Mesendoderm (in vitro differentiated cells): ENCODE data around the gene ZNF236.

Experiments used
- DNase-seq: peaks from one replicate; pipeline ENCODE4 v3.0.0; 2013
- H2AK5ac ChIP-seq: 2 replicates; pipeline ENCODE4 v1.6.1; 2013; ENCODE audit warnings: low read length, inconsistent platforms
- H2BK120ac ChIP-seq: 2 replicates; pipeline ENCODE4 v1.6.1; 2013; ENCODE audit warnings: low read depth, mild to moderate bottlenecking, low read length, moderate library complexity, mixed read lengths
- H2BK15ac ChIP-seq: replicated peaks from 2 replicates; pipeline ENCODE4 v1.6.1; 2013; ENCODE audit warnings: low read depth, mild to moderate bottlenecking, moderate library complexity
- H2BK5ac ChIP-seq: 2 replicates; pipeline ENCODE4 v1.6.1; 2013; ENCODE audit warnings: low read length, inconsistent platforms
- H3K18ac ChIP-seq: 2 replicates; pipeline ENCODE4 v1.6.1; 2013; ENCODE audit warnings: mild to moderate bottlenecking, low read length, mixed read lengths
- H3K23ac ChIP-seq: one replicate; pipeline ENCODE4 v1.6.1; 2013; ENCODE audit warnings: low read length
- H3K27ac ChIP-seq: 2 replicates; pipeline ENCODE4 v1.5.1; 2013; ENCODE audit warnings: low read depth, mild to moderate bottlenecking, inconsistent platforms, low read length, moderate library complexity
- H3K27me3 ChIP-seq: 2 replicates; pipeline ENCODE4 v1.6.1; 2013; ENCODE audit warnings: low read length, control low read depth, mild to moderate bottlenecking, inconsistent platforms; ENCODE audit not compliant: insufficient read depth, poor library complexity
- H3K36me3 ChIP-seq: 2 replicates; pipeline ENCODE4 v1.6.1; 2013; ENCODE audit warnings: low read length, inconsistent platforms; ENCODE audit not compliant: control insufficient read depth, insufficient read depth
- H3K4ac ChIP-seq: one replicate; pipeline ENCODE4 v1.6.1; 2013; ENCODE audit warnings: low read depth, mild to moderate bottlenecking, low read length, moderate library complexity
- H3K4me1 ChIP-seq: 2 replicates; pipeline ENCODE4 v1.6.1; 2013; ENCODE audit warnings: low read depth, low read length, inconsistent platforms; ENCODE audit not compliant: control insufficient read depth
- H3K4me2 ChIP-seq: 2 replicates; pipeline ENCODE4 v1.6.1; 2013; ENCODE audit warnings: low read length
- H3K4me3 ChIP-seq: 2 replicates; pipeline ENCODE4 v1.5.1; 2013; ENCODE audit warnings: mild to moderate bottlenecking, low read length
- H3K56ac ChIP-seq: one replicate; pipeline ENCODE4 v1.6.1; 2013; ENCODE audit warnings: low read length
- H3K79me1 ChIP-seq: 2 replicates; pipeline ENCODE4 v1.6.1; 2013; ENCODE audit warnings: low read length, inconsistent platforms
- H3K79me2 ChIP-seq: 2 replicates; pipeline ENCODE4 v1.6.1; 2013; ENCODE audit warnings: mild to moderate bottlenecking, low read length; ENCODE audit not compliant: control insufficient read depth, insufficient read depth
- H3K9ac ChIP-seq: 2 replicates; pipeline ENCODE4 v1.6.1; 2013; ENCODE audit warnings: low read length, inconsistent platforms
- H4K5ac ChIP-seq: one replicate; pipeline ENCODE4 v1.6.1; 2013; ENCODE audit warnings: low read length
- H4K8ac ChIP-seq: one replicate; pipeline ENCODE4 v1.6.1; 2013; ENCODE audit warnings: low read depth, mild to moderate bottlenecking, control low read depth, low read length, moderate library complexity
- WGBS: extraction: QIAGEN DNeasy Blood & Tissue Kit; methylation state at CpG from one replicate; pipeline ENCODE4 v1.1.7; 2013; ENCODE audit warnings: low lambda C conversion rate, missing lambda C conversion rate; ENCODE audit not compliant: insufficient coverage; ENCODE audit errors: extremely low coverage; 5-methylcytosine and 5-hydroxymethylcytosine counted together

The ZNF236 gene

GRCh38 chr18:76977684-76978232 is 155.4 kb downstream of the ZNF236 start:
- H3K56ac ChIP-seq: no peak overlapping the region
- no peak for DNase-seq

GRCh38 chr18:76978616-76979015 is 156.3 kb downstream of the ZNF236 start:
- Histone ChIP-seq H3K18ac (no peak overlapping the region), H3K27me3 (no peaks in the 10 kb centered on the region), H2AK5ac (no peak overlapping the region), H3K4me3 (no peak overlapping the region), H3K4me2 (no peak overlapping the region), H4K8ac (no peak overlapping the region), H3K4ac (no peak overlapping the region), H2BK5ac (no peak overlapping the region), H3K23ac (no peak overlapping the region), H3K36me3 (no peaks in the 10 kb centered on the region), H3K56ac (no peak overlapping the region), H3K4me1 (no peaks in the 10 kb centered on the region), H3K9ac (no peak overlapping the region), H3K27ac (no peak overlapping the region), H4K5ac (no peak overlapping the region), H3K79me2 (no peaks in the 10 kb centered on the region), H2BK120ac (no peak overlapping the region), H2BK15ac (no peak overlapping the region), H3K79me1 (no peaks in the 10 kb centered on the region)
- no CpG with 5 or more reads among the region's 14 CpGs for WGBS
- no peak for DNase-seq

More at GRCh38 chr18:76977684-76978232, 155.4 kb downstream of the ZNF236 start:
- H3K4ac ChIP-seq: no peak overlapping the region
- no peak overlapping the region for H2BK5ac ChIP-seq
- H3K4me3 ChIP-seq: no peak overlapping the region
- H3K27me3 ChIP-seq: no peaks in the 10 kb centered on the region
- H2AK5ac ChIP-seq: no peak overlapping the region
- no peaks in the 10 kb centered on the region for H3K79me2 ChIP-seq
- no CpG with 5 or more reads among the region's 11 CpGs for WGBS
- H4K5ac ChIP-seq: no peak overlapping the region
- no peak overlapping the region for H2BK120ac ChIP-seq
- H3K79me1 ChIP-seq: no peaks in the 10 kb centered on the region
- no peak overlapping the region for H2BK15ac ChIP-seq
- H3K4me2 ChIP-seq: no peak overlapping the region
- no peak overlapping the region for H3K27ac ChIP-seq
- H3K18ac ChIP-seq: no peak overlapping the region
- H3K36me3 ChIP-seq: no peaks in the 10 kb centered on the region
- H4K8ac ChIP-seq: no peak overlapping the region
- H3K23ac ChIP-seq: no peak overlapping the region
- H3K4me1 ChIP-seq: no peaks in the 10 kb centered on the region
- H3K9ac ChIP-seq: no peak overlapping the region

- Histone ChIP-seq H2BK15ac (no peak overlapping the region), H2BK5ac (no peak overlapping the region), H2AK5ac (no peak overlapping the region), H3K79me1 (no peaks in the 10 kb centered on the region), H3K4me3 (no peak overlapping the region), H3K56ac (no peak overlapping the region), H3K4me2 (no peak overlapping the region), H3K18ac (no peak overlapping the region), H3K4ac (no peak overlapping the region), H3K4me1 (no peaks in the 10 kb centered on the region), H3K27ac (no peak overlapping the region), H4K8ac (no peak overlapping the region), H3K23ac (no peak overlapping the region), H4K5ac (no peak overlapping the region), H3K36me3 (no peaks in the 10 kb centered on the region), H2BK120ac (no peak overlapping the region), H3K79me2 (no peaks in the 10 kb centered on the region), H3K9ac (no peak overlapping the region), H3K27me3 (no peaks in the 10 kb centered on the region)
- no CpG with 5 or more reads among the region's 31 CpGs for WGBS
- no peak for DNase-seq
These were observed 156.9 kb downstream of the ZNF236 start for GRCh38 chr18:76979111-76979751.

GRCh38 chr18:76979906-76980305 is 157.5 kb downstream of the ZNF236 start:
- Histone ChIP-seq H3K9ac (no peak overlapping the region), H2AK5ac (no peak overlapping the region), H3K23ac (no peak overlapping the region), H3K36me3 (no peaks in the 10 kb centered on the region), H3K4me3 (no peak overlapping the region), H3K18ac (no peak overlapping the region), H4K8ac (no peak overlapping the region), H3K79me2 (no peaks in the 10 kb centered on the region), H3K79me1 (no peaks in the 10 kb centered on the region), H2BK5ac (no peak overlapping the region), H2BK15ac (no peak overlapping the region), H4K5ac (no peak overlapping the region), H3K4ac (no peak overlapping the region), H2BK120ac (no peak overlapping the region), H3K4me2 (no peak overlapping the region), H3K4me1 (no peaks in the 10 kb centered on the region), H3K27me3 (no peaks in the 10 kb centered on the region), H3K56ac (no peak overlapping the region), H3K27ac (no peak overlapping the region)
- no peak for DNase-seq
- WGBS: no CpG with 5 or more reads among the region's 17 CpGs

GRCh38 chr18:76980663-76981395 is 158.5 kb downstream of the ZNF236 start:
- Histone ChIP-seq H3K27me3 (no peaks in the 10 kb centered on the region), H3K56ac (no peak overlapping the region), H3K4me3 (no peak overlapping the region), H3K4ac (no peak overlapping the region), H2BK5ac (no peak overlapping the region), H3K79me1 (no peaks in the 10 kb centered on the region), H3K4me1 (no peaks in the 10 kb centered on the region), H2AK5ac (no peak overlapping the region), H2BK120ac (no peak overlapping the region), H4K8ac (no peak overlapping the region), H3K18ac (no peak overlapping the region), H3K27ac (no peak overlapping the region), H3K23ac (no peak overlapping the region), H2BK15ac (no peak overlapping the region), H3K4me2 (no peak overlapping the region), H3K36me3 (no peaks in the 10 kb centered on the region), H4K5ac (no peak overlapping the region), H3K9ac (no peak overlapping the region), H3K79me2 (no peaks in the 10 kb centered on the region)
- WGBS: no CpG with 5 or more reads among the region's 23 CpGs
- no peak for DNase-seq
